ENCODE measurements around the gene FAF1.

FAF1 gene

GRCh38 chr1:50393522-50394120, 566.4 kb downstream of the FAF1 start:
- TF ChIP-seq YY1 (IDR thresholded peaks at IDR 0.05; ENCODE audit: low read depth) (no peak), RAD21 (IDR thresholded peaks at IDR 0.05; ENCODE audit: low read depth) (no peak), CREB1 (IDR thresholded peaks at IDR 0.05; ENCODE audit: low read depth) (no peak), TEAD4 (IDR thresholded peaks at IDR 0.05) (no peak), EGR1 (IDR thresholded peaks at IDR 0.05) (no peak), TAF1 (IDR thresholded peaks at IDR 0.05; ENCODE audit: low read depth) (no peak), USF1 (IDR thresholded peaks at IDR 0.05) (no peak), CEBPB (IDR thresholded peaks at IDR 0.05) (no peak), FOXM1 (IDR thresholded peaks at IDR 0.05; ENCODE audit: borderline replicate concordance, low read depth) (no peak), EP300 (IDR thresholded peaks at IDR 0.05; ENCODE audit: borderline replicate concordance) (no peak), TCF12 (IDR thresholded peaks at IDR 0.05; ENCODE audit: low read depth) (no peak), NFIC (IDR thresholded peaks at IDR 0.05) (no peak), ZBTB7A (IDR thresholded peaks at IDR 0.05; ENCODE audit: low read depth) (no peak)
- TF ChIP-seq, protein P1, sequence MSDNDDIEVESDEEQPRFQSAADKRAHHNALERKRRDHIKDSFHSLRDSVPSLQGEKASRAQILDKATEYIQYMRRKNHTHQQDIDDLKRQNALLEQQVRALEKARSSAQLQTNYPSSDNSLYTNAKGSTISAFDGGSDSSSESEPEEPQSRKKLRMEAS (IDR thresholded peaks at IDR 0.05): no peak
- TF ChIP-seq, protein P2, sequence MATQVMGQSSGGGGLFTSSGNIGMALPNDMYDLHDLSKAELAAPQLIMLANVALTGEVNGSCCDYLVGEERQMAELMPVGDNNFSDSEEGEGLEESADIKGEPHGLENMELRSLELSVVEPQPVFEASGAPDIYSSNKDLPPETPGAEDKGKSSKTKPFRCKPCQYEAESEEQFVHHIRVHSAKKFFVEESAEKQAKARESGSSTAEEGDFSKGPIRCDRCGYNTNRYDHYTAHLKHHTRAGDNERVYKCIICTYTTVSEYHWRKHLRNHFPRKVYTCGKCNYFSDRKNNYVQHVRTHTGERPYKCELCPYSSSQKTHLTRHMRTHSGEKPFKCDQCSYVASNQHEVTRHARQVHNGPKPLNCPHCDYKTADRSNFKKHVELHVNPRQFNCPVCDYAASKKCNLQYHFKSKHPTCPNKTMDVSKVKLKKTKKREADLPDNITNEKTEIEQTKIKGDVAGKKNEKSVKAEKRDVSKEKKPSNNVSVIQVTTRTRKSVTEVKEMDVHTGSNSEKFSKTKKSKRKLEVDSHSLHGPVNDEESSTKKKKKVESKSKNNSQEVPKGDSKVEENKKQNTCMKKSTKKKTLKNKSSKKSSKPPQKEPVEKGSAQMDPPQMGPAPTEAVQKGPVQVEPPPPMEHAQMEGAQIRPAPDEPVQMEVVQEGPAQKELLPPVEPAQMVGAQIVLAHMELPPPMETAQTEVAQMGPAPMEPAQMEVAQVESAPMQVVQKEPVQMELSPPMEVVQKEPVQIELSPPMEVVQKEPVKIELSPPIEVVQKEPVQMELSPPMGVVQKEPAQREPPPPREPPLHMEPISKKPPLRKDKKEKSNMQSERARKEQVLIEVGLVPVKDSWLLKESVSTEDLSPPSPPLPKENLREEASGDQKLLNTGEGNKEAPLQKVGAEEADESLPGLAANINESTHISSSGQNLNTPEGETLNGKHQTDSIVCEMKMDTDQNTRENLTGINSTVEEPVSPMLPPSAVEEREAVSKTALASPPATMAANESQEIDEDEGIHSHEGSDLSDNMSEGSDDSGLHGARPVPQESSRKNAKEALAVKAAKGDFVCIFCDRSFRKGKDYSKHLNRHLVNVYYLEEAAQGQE (IDR thresholded peaks at IDR 0.05; ENCODE audit: low read depth): no peak
